Measurements from ENCODE around the gene PLEKHA3.
"Not testable (repeated sequence)": the region's sequence is repeated elsewhere in the genome, so short reads cannot be mapped to it uniquely, and the experiment has no call there.

PLEKHA3 gene

GRCh38 chr2:178480227-178481181, at the start of gene PLEKHA3:
Gene PLEKHA3, plus strand, starts transcription at chr2:178480457. Its CDS starts 413 bp downstream, at chr2:178480870.
- peak; percentile 76 to 78 for DNase-seq (ENCODE audit: low read depth in 2 of 2)

DNA sequence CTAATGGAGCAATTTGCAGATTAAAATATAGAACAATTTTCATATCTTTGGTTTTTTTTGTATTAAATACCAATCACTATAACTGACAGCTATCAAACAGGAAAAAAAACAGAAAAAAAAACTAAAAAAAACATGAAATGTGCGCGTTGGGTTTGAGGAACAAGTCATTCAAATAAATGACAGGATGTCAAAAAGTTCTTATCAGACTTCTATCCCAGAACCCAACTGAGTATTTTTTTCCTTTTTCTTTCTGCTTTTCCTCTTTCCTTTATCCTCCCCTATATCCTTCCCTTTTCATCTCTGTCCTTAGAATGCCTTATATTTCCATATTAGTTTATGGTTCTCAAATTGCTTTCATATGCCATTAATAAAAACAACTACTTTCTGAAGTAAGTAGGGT, 43.6 kb upstream of the PLEKHA3 start:
- DNase-seq (ENCODE audit: low read depth in 2 of 2) = no peak

GRCh38 chr2:178441426-178441825, 38.8 kb upstream of the PLEKHA3 start:
- DNase-seq (ENCODE audit: low read depth in 2 of 2) = no peak

DNA sequence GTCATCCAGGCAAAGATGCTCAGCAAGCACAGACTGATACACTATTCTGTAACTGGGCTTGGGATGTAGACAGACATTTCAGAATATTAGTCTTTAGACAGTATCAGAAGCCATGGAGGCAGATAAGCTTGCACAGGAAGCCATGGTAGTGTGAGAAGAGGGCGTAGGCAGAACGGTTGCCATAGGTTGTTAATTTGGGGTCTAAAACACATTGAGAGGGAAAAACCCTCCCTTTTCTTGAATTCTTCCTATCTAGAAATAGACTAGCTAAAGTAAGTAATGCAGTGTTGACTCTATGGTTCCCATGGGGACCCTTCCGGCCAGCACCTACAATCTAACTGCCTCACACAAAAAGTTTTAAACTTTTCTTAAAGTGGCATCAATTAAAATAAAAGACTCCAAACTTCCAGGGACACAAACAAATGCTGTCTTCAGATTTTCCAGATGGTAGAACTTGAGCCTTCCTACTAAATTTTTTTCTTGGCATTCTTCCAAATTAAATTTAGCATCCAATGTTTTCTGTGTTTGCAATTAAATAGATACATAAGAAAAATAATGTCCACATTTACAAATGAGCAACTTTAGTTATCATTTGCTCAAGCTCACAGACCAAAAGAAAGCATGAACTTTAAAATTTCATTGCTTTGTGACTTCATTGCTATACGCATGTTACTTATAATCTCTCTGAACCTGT, 31.1 kb upstream of the PLEKHA3 start:
- no peak for DNase-seq (ENCODE audit: low read depth in 2 of 2)

DNA sequence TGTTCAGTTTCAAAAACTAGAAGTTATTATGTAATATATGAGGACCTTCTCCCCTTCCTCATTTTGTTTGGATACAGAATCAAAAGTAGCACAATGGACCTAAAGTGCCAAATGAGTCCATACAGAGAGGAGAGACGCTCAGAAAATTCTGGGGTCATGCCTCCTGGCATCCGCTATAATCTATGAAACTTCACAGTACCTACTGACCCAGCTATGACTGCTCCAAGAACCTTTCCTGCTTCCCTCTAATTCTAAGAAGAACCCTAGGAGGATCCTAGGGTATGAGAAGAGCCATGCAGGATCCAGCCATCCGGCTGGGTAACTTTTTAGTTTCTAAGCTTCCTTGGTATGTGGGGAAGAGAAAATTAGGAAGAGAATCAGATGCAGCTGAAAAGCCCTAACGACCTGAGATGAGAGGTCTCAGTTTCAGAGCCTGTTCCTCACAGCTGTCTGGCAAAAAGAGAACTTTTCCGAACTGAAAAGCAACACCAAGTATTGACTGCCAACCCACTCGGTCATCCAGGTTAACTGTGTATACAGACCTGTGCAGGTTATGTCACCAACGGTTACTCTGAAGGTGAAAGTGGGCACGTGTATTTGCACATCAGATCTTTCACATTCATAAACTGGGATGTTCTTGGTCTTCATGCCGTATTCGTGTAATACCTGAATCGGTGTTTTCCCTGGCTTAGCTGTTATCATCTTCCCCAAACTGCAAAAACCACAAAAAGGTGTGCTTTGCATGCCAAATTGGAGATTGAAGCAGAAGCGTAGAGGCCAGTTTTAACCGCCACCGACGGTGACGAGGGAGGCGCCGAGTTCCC, 30.3 kb upstream of the PLEKHA3 start:
- no peak for DNase-seq (ENCODE audit: low read depth in 2 of 2)

DNA sequence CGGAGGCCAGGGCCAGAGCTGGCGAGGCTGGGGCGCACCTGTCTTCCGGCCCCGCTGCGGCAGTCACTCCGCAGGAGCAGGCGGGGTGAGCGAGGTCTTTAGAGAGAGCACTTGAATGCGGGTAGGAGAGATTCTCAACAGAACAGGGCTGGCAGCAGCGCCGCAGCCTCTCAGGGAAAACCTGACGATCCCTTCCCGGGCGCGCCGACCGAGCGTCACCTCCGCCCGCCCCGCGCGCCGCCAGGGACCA, 29.8 kb upstream of the PLEKHA3 start:
- DNase-seq (ENCODE audit: low read depth in 2 of 2) = no peak

DNA sequence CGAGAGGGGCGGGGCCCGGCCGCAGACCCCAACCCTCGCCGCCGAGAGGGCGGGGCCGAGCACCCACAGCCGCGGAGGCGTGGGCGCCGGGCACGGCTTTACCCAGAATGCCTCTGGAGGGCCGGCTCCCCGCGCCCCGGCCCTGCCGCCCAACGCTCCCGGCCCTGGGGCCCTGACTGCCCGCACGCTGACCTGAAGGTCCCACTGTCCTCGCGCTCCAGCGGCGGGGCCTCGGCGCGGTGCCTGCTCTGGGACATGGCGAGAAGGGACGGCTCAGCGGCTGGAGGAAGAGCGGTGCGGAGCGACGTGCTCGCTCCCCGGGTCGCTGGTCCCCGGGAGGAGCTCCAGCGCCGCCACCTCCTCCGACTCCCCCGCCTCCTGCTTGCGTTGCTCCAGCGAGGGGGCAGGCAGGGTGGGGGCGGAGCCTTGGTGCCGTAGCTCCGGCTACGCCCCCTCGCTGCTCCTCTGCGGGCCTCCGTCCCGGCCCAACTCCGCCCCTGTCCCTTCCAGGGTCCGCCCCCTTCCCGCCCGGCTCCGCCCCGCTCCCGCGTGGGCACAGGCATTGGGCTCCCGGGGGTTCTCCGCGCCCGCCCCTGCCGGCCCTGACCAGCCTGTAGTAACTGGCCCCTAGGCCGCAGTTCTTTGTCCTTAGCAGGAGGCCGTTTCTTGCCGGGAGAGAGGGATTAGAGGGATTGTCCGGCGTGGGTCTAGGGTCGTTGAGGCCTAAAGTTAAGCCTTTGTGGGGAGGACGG, 29.3 kb upstream of the PLEKHA3 start, which contains the start of the genes PJVK and PRKRA:
TSS of gene PJVK (plus strand) at position 605 of the 752 bp plus-strand sequence. CDS start 2,032 bp downstream, outside the sequence.
TSS of gene PRKRA (minus strand) at position 402 of the 752 bp plus-strand sequence. CDS start at position 257, 145 bp downstream.
- peak; percentile 90 to 92 for DNase-seq (ENCODE audit: low read depth in 2 of 2)

GRCh38 chr2:178452334-178452733, 27.9 kb upstream of the PLEKHA3 start:
- DNase-seq (ENCODE audit: low read depth in 2 of 2) = no peak

- DNase-seq (ENCODE audit: low read depth in 2 of 2) = no peak
Measured at GRCh38 chr2:178452870-178453269, 27.4 kb upstream of the PLEKHA3 start.

- no peak for DNase-seq (ENCODE audit: low read depth in 2 of 2)
Measured at GRCh38 chr2:178455947-178456346, 24.3 kb upstream of the PLEKHA3 start.

- no peak for DNase-seq (ENCODE audit: low read depth in 2 of 2)
Measured at GRCh38 chr2:178457390-178457886, 22.8 kb upstream of the PLEKHA3 start.

DNA sequence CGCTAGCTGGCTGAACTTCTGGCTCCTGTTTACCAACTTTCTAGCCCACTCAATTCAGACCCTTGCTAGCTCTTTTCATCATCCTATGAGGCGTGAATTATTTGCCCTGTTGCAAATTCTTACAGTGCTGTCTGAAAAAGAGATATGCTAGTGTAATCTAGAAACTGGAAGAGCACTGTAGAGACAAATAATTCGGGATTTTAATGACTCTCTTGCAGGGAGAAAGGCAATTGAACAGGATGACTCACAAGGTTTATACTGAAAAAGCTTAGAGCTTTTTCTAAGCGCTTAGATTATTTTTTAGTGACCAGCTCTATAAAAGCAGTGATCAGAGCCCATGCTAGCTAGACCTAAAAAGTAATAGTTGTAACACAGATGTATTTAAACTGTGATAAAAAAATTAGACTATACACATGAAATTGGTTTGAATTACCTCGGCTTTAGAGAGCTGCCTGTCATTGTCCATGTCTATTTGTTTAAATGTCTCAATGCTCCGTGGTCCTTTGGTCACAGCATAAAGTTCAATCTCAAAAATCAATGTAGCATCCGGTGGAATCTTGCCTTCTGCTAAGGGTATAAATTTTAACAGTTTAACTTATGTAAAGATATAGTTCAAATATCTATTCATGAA, 10.9 kb upstream of the PLEKHA3 start:
- DNase-seq (ENCODE audit: low read depth in 2 of 2) = no peak

DNA sequence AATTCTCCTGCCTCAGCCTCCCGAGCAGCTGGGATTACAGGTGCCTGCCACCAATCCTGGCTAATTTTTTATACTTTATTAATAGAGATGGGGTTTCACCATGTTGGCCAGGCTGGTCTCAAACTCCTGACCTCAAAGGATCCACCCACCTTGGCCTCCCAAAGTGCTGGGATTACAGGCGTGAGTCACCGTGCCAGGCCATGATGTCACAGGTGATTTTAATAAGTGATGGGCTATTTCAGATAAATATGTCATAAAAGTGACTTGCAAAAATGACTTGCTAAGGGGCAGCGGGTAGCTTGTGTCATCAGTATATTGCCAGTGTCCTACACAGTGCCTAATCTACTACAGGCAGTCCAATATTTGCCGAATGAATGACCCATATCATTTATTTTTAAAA, 8.9 kb upstream of the PLEKHA3 start:
- DNase-seq (ENCODE audit: low read depth in 2 of 2) = not testable (repeated sequence)

- DNase-seq (ENCODE audit: low read depth in 2 of 2) = no peak
Measured at GRCh38 chr2:178473373-178473772, 6.9 kb upstream of the PLEKHA3 start.

- no peak for DNase-seq (ENCODE audit: low read depth in 2 of 2)
Measured at GRCh38 chr2:178473931-178474330, 6.3 kb upstream of the PLEKHA3 start.

DNA sequence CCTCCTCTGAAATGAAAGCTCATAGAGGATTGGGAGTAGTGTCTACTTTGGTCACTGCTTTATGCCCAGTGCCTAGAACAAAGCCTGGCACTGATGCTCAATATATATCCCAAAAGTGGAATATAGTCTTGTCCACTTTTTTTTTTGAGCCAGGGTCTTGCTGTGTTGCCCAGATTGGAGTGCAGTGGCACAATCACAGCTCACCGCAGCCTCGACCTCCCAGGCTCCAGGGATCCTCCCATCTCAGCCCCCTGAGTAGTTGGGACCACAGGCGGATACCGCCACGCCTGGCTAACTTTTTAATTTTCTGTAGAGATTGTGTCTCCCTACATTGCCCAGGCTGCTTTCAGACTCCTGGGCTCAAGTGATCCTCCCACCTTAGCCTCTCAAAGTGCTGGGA, 5.7 kb upstream of the PLEKHA3 start:
- no peak for DNase-seq (ENCODE audit: low read depth in 2 of 2)

- no peak for DNase-seq (ENCODE audit: low read depth in 2 of 2)
Measured at GRCh38 chr2:178476477-178476876, 3.8 kb upstream of the PLEKHA3 start.

DNA sequence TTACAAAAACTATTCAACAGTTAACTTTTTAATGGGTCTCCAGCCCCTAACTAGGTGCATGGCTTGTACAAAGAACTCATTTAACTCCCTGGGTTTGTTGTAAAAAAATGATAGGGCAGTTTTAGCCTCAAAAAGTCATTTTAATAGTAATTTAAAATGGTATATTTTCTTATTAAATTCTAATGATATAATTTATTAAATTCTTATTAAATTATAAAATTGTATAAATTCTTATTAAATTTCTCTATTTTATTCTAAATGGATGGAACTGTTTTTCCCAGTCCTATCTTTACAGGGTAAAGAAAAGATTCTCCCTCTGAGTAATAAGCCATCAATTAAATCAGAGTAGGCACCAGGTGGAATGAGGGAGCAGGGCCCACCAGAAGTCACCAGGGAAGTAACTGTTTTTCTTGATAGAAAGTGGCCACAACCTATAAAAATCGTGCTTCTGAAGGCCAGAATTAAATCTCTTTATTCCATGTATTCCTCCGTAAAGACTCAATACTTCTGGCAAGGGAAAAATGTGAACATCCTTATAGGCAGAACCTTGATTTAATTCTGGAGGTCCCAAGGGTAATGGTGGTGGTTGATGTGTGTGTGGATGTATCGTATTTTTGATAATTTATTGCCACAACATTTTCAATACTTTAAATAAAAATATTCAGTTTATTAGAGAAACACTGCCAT, 2.7 kb upstream of the PLEKHA3 start:
- no peak for DNase-seq (ENCODE audit: low read depth in 2 of 2)

GRCh38 chr2:178478130-178478438, 2.2 kb upstream of the PLEKHA3 start:
- no peak for DNase-seq (ENCODE audit: low read depth in 2 of 2)
